Measurements from ENCODE around the gene CEBPG. TPM values are rescaled to one million over a fixed set of nuclear protein-coding genes. Genes with fewer than 3 reads are reported as not detected.

Gene CEBPG
- total and polyA plus RNA-seq, 9 of the 15 experiments (the other 6 are each of a cell fraction or from before 2014, with no cell fraction given): 9.5 to 34.9 (median 30.9) TPM

- peak; percentile 37; the same call in 1 of the 2 replicates for TF ChIP-seq ETS1 (conservative IDR thresholded peaks at IDR 0.05; ENCODE audit: control insufficient read depth, low read depth, low read length)
- no peak for TF ChIP-seq ZNF76 (CRISPR knock-in tag; IDR thresholded peaks at IDR 0.05; ENCODE audit: borderline replicate concordance)
- no peak for TF ChIP-seq CBX8 (IDR thresholded peaks at IDR 0.05; ENCODE audit: borderline replicate concordance, extremely low read depth, low read depth, low read length, poor library complexity, severe bottlenecking)
- TF ChIP-seq ZNF518B (CRISPR knock-in tag; IDR thresholded peaks at IDR 0.05): no peak
- TF ChIP-seq ZBTB17 (CRISPR knock-in tag; IDR thresholded peaks at IDR 0.05): peak; percentile 44; the same call in 1 of the 2 replicates
- TF ChIP-seq, protein P1, sequence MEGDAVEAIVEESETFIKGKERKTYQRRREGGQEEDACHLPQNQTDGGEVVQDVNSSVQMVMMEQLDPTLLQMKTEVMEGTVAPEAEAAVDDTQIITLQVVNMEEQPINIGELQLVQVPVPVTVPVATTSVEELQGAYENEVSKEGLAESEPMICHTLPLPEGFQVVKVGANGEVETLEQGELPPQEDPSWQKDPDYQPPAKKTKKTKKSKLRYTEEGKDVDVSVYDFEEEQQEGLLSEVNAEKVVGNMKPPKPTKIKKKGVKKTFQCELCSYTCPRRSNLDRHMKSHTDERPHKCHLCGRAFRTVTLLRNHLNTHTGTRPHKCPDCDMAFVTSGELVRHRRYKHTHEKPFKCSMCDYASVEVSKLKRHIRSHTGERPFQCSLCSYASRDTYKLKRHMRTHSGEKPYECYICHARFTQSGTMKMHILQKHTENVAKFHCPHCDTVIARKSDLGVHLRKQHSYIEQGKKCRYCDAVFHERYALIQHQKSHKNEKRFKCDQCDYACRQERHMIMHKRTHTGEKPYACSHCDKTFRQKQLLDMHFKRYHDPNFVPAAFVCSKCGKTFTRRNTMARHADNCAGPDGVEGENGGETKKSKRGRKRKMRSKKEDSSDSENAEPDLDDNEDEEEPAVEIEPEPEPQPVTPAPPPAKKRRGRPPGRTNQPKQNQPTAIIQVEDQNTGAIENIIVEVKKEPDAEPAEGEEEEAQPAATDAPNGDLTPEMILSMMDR (IDR thresholded peaks at IDR 0.05 in 2 of 3, conservative IDR thresholded peaks at IDR 0.05 in 1 of 3; ENCODE audit: insufficient read depth in 2 of 3, low read depth in 1 of 3, low read length in 3 of 3): peak in 2 of 3 experiments; percentile 41 to 66; a peak in 3 of 6 replicates
- TF ChIP-seq DIDO1 (tag; IDR thresholded peaks at IDR 0.05; ENCODE audit: low read depth): no peak
- TF ChIP-seq, protein P2, sequence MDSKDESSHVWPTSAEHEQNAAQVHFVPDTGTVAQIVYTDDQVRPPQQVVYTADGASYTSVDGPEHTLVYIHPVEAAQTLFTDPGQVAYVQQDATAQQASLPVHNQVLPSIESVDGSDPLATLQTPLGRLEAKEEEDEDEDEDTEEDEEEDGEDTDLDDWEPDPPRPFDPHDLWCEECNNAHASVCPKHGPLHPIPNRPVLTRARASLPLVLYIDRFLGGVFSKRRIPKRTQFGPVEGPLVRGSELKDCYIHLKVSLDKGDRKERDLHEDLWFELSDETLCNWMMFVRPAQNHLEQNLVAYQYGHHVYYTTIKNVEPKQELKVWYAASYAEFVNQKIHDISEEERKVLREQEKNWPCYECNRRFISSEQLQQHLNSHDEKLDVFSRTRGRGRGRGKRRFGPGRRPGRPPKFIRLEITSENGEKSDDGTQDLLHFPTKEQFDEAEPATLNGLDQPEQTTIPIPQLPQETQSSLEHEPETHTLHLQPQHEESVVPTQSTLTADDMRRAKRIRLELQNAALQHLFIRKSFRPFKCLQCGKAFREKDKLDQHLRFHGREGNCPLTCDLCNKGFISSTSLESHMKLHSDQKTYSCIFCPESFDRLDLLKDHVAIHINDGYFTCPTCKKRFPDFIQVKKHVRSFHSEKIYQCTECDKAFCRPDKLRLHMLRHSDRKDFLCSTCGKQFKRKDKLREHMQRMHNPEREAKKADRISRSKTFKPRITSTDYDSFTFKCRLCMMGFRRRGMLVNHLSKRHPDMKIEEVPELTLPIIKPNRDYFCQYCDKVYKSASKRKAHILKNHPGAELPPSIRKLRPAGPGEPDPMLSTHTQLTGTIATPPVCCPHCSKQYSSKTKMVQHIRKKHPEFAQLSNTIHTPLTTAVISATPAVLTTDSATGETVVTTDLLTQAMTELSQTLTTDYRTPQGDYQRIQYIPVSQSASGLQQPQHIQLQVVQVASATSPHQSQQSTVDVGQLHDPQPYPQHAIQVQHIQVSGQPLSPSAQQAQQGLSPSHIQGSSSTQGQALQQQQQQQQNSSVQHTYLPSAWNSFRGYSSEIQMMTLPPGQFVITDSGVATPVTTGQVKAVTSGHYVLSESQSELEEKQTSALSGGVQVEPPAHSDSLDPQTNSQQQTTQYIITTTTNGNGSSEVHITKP (IDR thresholded peaks at IDR 0.05; ENCODE audit: partially characterized antibody): peak; percentile 4
- TF ChIP-seq NFRKB (IDR thresholded peaks at IDR 0.05; ENCODE audit: low read depth): no peak; the same call in 1 of the 2 replicates
- TF ChIP-seq ADNP (tag; IDR thresholded peaks at IDR 0.05): no peak
- TF ChIP-seq PRPF4 (IDR thresholded peaks at IDR 0.05; ENCODE audit: insufficient read depth, low read depth, low read length, poor library complexity, severe bottlenecking): peak; percentile 78
- TF ChIP-seq EP300 (IDR thresholded peaks at IDR 0.05; ENCODE audit: low read length): peak; percentile 80
Measured at GRCh38 chr19:33373453-33374235, at the start of gene CEBPG (continued).

Measured in K562 (cell line).